ENCODE measurements around the gene C22orf15.

Gene C22orf15

DNA sequence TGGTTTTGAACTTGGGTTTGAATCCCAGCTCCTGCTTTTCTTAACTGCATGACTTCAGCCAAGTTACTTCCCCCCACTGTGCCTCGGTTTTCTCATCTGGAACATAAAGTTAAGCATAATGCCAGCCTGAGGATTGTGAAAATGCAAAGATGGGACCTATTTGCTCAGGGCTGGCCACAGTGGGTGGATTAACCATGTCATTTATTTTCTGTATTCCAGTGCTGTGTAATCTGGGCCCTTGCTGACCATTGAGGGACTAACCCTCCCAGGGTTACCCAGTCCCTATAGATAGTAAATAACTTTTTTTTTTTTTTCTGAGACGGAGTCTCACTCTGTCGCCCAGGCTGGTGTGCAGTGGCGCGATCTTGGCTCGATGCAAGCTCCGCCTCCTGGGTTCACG is 7.1 kb upstream of the C22orf15 start:
- TF ChIP-seq, protein P1, sequence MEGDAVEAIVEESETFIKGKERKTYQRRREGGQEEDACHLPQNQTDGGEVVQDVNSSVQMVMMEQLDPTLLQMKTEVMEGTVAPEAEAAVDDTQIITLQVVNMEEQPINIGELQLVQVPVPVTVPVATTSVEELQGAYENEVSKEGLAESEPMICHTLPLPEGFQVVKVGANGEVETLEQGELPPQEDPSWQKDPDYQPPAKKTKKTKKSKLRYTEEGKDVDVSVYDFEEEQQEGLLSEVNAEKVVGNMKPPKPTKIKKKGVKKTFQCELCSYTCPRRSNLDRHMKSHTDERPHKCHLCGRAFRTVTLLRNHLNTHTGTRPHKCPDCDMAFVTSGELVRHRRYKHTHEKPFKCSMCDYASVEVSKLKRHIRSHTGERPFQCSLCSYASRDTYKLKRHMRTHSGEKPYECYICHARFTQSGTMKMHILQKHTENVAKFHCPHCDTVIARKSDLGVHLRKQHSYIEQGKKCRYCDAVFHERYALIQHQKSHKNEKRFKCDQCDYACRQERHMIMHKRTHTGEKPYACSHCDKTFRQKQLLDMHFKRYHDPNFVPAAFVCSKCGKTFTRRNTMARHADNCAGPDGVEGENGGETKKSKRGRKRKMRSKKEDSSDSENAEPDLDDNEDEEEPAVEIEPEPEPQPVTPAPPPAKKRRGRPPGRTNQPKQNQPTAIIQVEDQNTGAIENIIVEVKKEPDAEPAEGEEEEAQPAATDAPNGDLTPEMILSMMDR (conservative IDR thresholded peaks at IDR 0.05; ENCODE audit: low read depth, low read length) = no peak
- no peak for DNase-seq (ENCODE audit: low read depth)
- no peak overlapping the region for H3K4me3 ChIP-seq (ENCODE audit: low read length)

DNA sequence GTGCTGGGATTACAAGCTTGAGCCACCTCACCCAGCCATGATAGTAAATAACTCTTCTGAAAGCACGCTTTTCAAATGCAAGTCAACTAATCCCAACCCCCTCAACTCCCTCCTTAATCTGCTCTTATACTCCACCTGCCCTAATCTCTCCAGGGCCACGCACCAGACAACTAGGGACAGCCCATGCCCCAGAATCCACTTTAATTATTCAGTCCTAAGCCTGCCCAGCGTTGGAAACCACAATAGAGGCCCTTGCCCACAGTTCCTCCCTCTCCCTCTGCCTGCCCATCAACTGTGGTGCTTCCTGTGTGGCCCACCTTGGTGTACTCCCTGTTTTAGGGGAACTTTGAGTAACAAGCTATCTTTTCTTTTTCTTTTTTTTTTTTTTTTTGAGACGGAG is 5.9 kb upstream of the C22orf15 start:
- TF ChIP-seq, protein P1 (conservative IDR thresholded peaks at IDR 0.05; ENCODE audit: low read depth, low read length) = no peak
- no peak for DNase-seq (ENCODE audit: low read depth)
- no peak overlapping the region for H3K4me3 ChIP-seq (ENCODE audit: low read length)

DNA sequence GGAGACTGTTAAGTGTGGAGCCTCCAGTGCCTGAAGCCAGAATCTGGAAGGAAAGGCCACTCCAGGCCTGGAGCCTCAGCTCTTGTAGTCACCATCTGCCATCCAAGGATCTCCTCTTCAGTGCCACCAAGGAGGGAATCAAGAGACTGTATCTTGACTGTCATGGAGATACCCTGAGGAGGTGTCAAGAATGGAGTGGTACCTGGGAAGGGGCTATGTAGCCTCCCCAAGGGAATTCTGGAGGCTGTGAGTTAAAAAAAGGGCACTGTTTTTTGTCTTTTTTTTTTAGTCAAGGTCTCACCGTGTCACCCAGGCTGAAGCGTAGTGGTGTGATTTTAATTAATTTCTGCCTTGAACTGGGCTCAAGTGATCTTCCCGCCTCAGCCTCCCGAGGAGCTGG is 3.2 kb upstream of the C22orf15 start:
- DNase-seq (ENCODE audit: low read depth) = no peak
- TF ChIP-seq, protein P1 (conservative IDR thresholded peaks at IDR 0.05; ENCODE audit: low read depth, low read length) = no peak
- H3K4me3 ChIP-seq (ENCODE audit: low read length) = no peak overlapping the region

DNA sequence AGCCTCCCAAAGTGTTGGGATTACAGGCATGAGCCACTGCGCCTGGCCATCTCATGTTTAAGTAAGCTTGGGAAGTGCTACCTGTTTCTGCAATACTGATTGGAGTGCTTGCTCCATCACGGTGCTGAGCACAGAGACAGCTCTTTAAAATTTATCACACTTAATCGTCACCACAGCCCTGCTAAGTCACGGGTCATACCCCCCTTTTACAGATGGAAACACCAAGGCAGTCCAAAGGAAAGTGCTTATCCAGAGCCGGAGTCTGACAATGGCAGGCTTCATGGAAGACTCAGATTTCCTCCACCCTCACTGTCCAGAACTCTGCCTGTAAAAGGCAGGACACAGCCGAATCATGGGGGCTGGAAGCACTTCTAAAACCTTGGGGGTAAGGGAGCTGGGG is 2.7 kb upstream of the C22orf15 start:
- no peak for DNase-seq (ENCODE audit: low read depth)
- no peak overlapping the region for H3K4me3 ChIP-seq (ENCODE audit: low read length)
- TF ChIP-seq, protein P1 (conservative IDR thresholded peaks at IDR 0.05; ENCODE audit: low read depth, low read length) = no peak

DNA sequence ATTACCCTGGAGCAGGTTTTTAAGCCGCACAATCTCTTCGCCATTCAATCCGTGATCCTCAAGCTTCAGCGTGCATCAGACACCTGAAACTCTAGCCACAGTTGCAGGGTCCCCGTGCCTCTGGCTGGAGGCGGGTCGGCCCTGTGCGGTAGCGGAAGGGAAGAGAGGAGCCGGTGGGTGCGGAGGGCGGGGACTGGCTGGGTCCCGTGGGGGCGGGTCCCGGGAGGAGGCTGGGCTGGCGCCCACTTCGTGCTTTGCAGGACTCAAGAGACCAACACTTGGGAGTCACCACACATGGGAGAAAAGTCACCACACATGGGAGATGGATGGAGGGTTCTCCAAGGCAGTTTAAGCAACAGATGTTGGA is 772 bp downstream of the C22orf15 start:
- peak overlapping the region; percentile 32 for H3K4me3 ChIP-seq (ENCODE audit: low read length)
- TF ChIP-seq, protein P1 (conservative IDR thresholded peaks at IDR 0.05; ENCODE audit: low read depth, low read length) = no peak
- DNase-seq (ENCODE audit: low read depth) = no peak

DNA sequence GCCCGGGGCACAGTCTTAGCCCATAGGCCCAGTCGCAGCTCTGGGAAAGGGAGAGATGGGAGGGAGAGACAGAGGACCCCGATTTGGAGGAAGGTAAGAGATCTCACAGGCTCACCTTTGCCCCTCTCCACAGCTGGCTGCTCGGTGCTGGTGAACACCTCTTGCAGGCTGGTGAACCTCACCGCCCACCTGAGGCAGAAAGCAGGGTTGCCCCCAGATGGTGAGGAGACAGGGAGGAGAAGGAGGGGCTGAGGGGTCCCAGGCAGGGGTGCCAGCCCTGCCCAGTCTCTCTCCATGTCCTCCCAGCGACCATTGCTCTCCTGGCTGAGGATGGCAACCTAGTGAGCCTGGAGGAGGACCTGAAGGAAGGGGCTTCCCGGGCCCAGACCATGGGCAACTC is 1.2 kb downstream of the C22orf15 start:
- no peak for DNase-seq (ENCODE audit: low read depth)
- TF ChIP-seq, protein P1 (conservative IDR thresholded peaks at IDR 0.05; ENCODE audit: low read depth, low read length) = no peak
- no peak overlapping the region for H3K4me3 ChIP-seq (ENCODE audit: low read length)

DNA sequence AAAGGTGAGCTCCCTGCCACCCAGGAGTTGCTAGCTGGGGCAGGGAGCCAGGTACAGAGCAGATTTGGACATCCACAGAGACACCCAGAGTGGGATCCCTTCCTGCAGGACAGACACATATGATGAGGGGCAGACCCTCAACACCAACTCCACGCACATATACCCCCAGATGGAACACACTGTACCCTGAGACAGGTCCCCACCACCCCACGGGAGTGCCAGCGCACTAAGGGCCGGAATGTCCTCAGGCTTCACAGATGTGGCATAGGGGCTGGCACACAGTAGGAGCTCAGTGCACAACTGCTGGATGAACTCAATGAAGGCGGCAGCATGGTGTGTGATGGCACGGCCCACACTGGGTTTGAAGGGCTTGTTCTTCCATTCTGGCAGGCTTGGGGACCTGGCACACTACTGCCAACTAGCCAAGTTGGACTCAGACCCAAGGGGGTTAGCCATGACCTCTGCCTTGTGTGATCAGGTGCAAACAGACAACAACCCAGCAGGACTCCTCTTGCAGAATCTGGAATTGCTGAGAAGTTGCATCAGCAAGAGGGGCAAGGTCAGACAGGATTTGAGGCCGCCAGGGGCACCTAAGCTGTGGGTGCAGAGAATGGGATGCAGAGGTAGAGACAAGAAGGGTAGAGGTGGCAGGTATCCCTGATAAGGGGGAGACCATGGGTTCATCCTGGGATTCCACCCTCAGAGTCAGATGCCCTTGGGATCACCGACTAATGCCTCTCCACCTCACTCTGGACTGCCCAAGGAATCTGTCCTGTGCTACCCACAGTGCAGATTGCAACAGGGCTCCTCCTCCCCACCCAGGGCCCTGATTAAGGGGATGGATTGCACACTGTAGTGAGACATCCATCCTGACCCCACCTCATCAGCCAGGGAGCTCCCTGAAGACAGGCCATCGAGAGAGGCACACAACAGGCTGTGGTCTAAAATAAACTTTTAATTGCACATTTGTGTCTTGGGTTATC is 2.4 kb downstream of the C22orf15 start:
- TF ChIP-seq, protein P1 (conservative IDR thresholded peaks at IDR 0.05; ENCODE audit: low read depth, low read length) = no peak
- DNase-seq (ENCODE audit: low read depth) = no peak
- H3K4me3 ChIP-seq (ENCODE audit: low read length) = no peak overlapping the region

All from retinal pigment epithelial cell (primary cell).